GM13977 (cell line): ENCODE data around the gene ZNF804A.

Experiments used
- DNase-seq: peaks from one replicate; pipeline ENCODE4 v3.0.0; 2012; ENCODE audit warnings: low spot score
- CTCF ChIP-seq: IDR thresholded peaks from 2 replicates; pipeline ENCODE4 v1.5.1; 2012; ENCODE audit warnings: mild to moderate bottlenecking, control low read depth; ENCODE audit not compliant: insufficient read depth; ENCODE audit errors: extremely low read depth, missing control alignments
- in situ Hi-C: fragments of 300-500 bp; cut with MboI; formaldehyde crosslinking; loops from one replicate; pipeline ENCODE4 v1.12.0; 2022; ENCODE audit warnings: low sequenced_read_pairs, low pct_unique_long_range_greater_than_20kb, mixed read lengths, inconsistent platforms; ENCODE audit not compliant: unreplicated experiment

The ZNF804A gene

DNA sequence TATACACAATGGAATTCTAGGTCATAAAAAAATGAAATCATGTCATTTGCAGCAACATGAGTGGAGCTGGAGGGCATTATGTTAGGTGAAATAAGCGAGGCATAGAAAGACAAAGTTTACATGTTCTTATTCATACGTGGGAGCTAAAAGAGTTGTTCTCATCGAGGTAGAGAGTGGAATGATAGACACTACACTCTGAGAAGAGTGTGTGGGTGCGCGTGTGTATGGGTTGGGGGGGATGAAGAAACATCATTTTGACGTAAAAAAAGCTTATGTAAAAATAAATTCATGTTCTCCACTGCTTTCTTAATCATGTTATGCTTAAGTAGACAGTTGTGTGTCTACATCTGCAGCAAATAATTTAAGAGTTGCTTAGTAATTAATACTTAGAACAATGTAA lies 123.6 kb downstream of the ZNF804A start:
- in situ Hi-C loops: no loop called here
- DNase-seq: no peak
- TF ChIP-seq CTCF: no peak

DNA sequence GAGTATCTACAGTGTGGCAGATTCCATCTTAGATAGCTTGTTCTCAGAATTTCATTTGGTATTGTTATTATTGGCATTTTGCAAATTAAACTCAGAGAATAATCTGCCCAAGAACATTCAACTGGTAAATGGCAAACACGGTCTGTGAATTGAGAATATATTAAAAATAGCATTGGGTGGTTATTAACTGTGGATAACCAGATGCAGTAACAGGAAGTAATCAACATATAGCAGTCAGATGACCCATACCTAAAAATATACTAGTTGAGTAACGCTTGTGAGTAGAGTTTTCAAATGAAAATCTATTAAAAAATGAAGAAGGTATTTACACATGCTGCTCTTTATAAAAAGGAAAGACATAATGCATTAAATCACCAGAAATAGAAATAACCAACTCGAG lies 129.5 kb downstream of the ZNF804A start:
- TF ChIP-seq CTCF: no peak
- no peak for DNase-seq
- in situ Hi-C loops: no loop called here

DNA sequence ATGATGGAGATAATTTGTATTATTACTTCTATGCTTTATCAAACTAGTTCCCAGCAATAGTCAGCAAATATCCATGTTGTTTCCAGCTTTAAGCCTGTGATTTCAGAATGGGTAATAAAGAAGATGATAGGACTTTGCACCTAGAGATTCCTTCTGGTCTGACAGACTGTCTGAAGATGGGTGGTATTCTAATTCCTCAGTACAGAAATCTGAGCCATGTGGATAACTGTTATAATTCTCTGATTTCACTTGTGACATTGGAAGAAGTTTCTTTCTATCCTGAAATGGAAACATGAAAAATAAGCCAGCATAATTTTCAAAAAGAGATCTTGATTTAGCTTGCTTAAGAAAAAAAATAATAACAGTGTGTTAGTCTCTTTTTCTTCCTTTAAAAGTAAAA lies 130.1 kb downstream of the ZNF804A start:
- in situ Hi-C loops: no loop called here
- TF ChIP-seq CTCF: no peak
- DNase-seq: no peak

GRCh38 chr2:184729581-184729980 lies 131.3 kb downstream of the ZNF804A start:
- no peak for DNase-seq
- no peak for TF ChIP-seq CTCF
- in situ Hi-C loops: no loop called here

- no peak for DNase-seq
- in situ Hi-C loops: no loop called here
- no peak for TF ChIP-seq CTCF
Measured at GRCh38 chr2:184730288-184730687, 132.0 kb downstream of the ZNF804A start.

GRCh38 chr2:184734338-184734737 lies 136.0 kb downstream of the ZNF804A start:
- no peak for DNase-seq
- TF ChIP-seq CTCF: no peak
- in situ Hi-C loops: no loop called here

DNA sequence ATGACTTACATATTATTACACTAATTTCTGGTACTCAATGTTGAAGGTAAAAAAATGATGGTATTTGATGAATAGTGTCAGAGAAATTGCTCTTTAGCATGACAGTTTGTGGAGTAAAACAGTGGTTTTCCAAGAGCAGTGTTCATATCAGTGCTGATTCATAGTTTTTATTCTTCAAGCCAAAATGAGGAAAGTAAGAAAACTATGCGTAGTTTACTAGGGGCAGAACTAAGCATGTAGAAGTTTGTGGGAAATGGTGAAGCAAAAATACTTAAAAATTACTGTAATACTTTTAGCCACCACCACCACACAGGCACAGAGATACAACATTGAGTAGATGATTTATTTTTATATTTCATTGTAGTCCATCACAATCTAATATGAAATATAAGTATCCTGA lies 137.3 kb downstream of the ZNF804A start:
- TF ChIP-seq CTCF: no peak
- no peak for DNase-seq
- in situ Hi-C loops: no loop called here
